NCI-H1417 treated with DMSO at 0.1 percent for 48 hours (cell line): ENCODE results near the gene SPTB.

ENCODE experiments used
- DNase-seq: peaks from one replicate; lab custom pipeline; 2025; lab: John Stamatoyannopoulos, UW

The SPTB gene

DNA sequence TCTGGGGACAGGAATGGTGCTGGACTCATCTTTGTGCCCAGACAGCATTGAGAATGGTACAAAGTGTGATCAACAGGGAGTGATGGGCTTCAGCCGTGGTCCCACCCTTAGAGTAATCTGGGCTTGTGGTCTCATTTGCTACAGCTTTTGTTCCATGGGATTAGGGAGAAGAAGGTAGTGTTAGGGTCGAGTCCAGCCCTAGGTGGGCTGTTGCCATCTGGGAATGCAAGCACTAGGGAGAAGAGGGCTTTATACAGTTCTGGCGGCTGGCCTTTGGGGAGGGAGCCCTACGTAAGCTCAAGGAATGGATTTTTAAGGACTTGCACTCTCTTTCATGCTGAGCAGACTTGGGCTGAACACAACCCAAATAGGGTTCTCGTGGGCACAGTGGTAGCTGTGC, 170.6 kb downstream of the SPTB start:
- no peak for DNase-seq

DNA sequence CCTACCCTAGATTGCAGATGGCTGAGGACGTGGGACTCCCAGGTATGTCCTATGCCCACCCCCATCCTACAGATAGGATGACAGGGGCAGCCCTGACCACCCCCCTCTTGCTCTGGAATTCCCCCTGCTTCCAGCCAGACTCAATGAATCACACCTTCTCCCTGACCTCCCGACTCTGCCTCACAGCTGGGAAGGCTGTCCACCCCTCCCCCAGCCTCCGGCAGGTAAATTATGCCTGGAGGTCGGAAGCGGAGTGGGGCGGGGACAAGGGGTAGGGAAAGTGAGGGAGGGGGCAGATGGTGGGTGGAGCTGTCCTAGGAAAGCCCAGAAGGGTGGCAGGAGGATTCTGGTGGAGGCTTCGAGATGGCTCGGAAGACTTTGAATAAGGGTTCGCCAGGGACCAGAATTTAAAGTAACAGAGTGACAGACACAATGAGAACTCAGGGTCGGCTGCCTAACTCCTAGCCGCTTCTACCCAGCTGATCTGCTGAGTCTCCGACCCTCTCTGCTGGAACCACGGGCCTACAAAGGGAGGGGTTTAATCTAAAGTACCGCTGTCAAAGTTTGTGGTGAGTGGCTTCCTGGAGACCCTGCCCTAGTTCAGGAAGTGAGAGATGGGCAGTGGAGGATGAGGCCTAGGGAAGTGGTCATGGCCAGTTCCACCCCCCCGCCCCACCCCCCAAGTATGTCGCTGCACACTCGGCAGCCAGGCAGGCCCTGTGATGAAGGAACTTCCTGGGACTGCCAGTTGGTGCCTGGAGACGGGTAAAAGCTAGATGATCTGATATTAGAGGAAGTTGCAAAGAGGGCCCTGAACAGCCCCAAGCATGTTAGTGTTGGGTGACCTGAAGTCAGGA, 171.3 kb downstream of the SPTB start:
- DNase-seq = no peak

DNA sequence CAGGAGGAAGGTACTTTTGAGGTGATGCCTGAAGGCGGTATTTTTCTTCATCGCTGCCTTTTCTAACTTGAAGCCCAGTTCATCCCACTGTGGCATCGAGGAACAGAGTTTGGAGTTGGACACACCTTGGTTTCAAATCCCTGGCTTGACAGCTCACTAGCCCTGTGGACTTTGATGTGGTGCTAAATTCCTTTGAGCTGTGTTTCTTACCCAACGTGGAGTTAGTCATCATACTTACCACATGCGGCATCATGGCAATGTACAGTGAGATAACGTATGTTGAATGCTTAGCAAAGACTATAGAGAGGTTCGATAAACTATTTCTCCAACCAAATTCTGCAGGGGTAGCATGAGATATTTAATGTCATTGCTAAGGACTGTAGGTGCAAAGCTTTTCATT, 172.0 kb downstream of the SPTB start:
- DNase-seq = no peak

DNA sequence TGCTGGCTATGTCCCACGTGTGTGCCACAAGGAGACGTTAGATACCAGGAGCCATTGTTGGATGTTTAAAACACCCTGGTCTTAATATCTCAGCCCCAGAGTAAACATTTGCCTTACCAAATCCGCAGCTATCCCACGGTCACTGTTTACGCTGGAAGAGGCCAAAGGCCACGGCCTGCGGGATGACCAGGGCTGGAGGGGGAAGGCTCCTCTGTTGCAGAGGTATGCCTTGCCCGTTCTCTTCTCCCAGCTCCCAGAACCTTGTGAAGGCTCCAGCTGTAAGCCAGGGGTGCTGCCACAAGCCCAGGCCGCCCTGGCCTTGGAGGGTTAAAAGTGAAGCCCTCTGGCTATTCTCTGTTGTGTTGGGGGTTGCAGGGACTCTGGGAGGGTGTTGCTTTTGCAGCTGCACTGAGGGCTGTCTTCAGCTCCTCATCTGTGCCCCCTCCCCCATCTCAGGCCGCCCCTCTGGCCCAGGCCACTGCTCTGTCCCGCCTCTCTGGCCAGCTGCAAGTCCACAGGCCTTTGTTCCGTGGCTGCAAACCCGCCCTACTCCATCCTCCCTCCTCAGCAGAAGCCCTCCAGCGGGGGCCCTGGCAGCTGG, 173.0 kb downstream of the SPTB start:
- DNase-seq = no peak

DNA sequence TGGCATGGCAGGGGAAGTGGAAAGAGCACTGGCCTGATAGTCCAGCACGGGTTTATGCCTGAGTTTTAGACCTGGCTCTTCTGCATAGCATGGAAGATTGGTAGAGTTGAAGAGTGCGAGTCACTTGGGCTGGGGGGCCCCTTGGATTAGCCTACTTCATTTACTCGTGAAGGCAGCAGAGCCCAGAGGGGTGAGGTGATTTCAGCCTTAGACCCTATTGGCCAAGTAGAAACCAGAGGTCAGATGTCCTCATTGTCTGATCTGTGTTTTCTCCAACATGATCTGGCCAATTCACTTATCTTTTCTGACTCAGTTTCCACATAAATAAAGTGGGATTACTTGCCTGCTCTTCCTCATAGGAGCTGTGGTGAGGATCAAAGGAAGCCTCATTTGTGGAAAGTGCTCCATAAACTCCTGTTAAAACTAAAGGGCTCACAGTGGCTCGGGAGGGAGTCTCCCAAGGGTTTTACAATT, 173.6 kb downstream of the SPTB start:
- no peak for DNase-seq

DNA sequence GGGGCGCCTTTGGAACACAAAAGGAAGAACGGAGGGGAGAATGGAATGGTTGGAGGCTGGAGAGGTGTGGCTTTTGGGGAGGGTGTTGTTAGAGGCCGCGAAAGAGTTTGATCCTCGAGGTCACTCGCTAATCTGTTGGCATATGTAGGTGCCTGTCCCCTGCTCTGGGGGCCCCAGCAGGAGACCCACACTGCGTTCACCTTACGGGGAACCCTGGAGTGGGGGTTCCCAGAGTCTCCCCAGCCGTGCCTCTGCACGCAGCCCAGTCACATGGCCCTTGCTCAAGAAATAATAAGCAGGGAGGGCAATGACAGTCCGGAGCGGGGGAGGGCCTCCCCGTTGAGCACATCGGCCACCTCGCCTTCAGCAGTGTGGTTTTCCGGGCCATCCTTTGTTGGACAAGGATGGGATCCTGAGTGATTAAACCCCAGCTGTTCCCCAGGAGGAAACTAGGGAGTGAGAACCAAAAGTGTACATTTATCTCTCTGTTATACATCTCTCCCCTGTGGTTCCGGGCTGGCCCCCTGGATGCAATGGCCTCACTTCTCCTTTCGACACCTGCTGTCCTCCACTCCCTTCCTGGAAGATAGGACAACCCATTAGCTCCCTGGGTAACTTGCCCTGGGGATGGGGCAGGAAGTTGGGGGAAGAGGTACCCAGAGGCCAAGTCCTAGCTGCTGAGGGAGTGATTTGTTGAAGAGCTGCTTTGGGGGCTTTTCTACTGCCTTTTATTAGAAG, 174.2 kb downstream of the SPTB start:
- no peak for DNase-seq

DNA sequence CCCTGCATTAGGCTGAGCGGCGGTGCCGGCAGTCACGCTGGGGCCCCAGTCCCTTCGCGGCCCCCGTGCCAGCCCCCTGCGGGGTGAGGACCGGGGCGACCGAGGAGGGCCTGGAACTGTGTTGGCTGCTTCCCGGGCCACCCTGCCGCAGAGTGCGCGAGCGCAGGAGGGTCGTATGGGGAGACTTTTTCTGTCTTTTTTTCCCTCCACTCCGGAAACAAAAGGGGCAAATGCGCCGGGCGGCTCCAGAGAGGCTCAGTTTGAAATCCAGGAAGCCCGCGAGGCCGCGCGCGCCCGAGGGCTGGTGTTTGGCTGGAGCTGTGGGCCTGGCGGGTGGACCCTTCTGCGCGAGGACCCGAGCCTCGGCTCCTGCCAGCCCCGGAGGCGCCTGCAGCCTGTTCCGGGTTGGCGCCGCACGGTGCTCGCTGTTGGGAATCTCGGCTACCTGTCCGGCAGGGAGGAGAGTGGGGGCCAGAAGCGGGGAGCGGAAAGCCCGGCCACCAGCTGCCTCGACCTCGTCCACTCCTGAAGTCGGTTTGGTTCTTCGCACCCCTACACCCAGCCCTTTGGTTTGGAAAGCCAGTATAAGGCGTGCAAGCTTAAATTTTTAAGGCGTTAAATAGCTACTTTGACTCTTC, 174.8 kb downstream of the SPTB start:
- no peak for DNase-seq

DNA sequence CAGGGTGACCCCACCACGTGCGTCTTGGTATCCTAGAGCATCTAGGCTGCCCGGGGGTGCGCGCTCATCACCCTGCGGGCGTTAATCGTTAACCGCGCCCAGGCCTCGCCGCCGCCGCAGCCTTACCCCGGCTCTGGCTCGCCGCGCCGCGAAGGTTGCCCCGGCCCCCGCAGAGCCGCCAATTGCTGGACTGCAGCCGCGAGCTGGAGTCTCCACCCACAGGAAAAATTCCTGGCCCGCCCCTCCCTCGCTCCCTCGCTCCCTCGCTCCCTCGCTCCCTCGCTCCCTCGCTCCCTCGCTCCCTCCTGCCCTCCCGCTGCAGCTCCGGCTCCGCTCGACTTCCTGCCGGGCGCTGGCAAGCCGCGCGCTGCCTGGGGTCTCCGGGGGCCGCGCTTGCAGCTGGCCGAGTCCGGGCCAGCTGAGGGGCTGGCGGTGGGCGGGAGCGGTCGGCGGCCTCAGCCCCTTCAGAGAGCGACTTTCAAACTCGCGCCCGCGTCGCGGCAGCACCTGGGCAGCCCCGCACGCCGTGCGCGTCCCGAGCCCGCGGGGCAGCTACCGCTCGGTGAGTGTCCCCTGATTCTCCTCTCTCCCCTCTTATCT, 175.5 kb downstream of the SPTB start, which contains the start of gene PLEKHG3:
Gene PLEKHG3 (plus strand): TSS at position 282 of the 600 bp plus-strand sequence. CDS start 23,208 bp downstream, outside the sequence.
- no peak for DNase-seq

DNA sequence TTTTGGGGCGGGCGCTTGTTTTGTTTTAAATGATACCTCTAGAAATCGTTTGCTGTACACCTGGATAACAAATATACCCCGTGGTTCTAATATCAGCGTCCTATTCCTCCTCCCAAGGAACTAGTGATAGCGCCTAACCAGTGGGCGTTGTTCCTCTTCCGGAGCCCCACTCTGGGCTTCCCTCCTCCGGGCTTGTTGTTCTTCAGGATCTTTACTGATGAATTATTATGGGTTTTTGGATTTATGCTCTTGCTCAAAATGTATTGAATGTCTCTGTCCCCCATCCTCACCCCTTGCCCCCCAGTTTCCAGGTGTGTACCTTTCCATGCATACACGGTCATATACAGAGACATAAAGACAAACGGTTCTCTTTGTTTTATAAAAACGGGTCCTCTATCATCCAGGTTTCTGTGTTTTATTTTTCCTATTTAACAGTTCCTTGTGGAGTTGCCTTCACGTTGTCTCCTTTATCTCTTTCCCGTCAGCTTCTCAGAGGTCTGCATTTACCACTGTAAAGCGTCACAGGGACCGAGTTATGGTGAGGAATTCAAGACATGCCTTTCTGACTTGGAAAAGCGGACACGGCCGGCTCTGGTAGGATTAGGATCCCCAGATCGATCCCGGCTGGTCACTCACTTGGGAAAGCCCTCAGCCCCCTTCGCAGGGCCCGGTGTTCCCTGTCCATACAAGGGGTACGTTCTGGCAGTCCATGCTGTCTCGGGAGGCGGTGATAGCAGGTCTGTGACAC, 176.1 kb downstream of the SPTB start:
- no peak for DNase-seq

DNA sequence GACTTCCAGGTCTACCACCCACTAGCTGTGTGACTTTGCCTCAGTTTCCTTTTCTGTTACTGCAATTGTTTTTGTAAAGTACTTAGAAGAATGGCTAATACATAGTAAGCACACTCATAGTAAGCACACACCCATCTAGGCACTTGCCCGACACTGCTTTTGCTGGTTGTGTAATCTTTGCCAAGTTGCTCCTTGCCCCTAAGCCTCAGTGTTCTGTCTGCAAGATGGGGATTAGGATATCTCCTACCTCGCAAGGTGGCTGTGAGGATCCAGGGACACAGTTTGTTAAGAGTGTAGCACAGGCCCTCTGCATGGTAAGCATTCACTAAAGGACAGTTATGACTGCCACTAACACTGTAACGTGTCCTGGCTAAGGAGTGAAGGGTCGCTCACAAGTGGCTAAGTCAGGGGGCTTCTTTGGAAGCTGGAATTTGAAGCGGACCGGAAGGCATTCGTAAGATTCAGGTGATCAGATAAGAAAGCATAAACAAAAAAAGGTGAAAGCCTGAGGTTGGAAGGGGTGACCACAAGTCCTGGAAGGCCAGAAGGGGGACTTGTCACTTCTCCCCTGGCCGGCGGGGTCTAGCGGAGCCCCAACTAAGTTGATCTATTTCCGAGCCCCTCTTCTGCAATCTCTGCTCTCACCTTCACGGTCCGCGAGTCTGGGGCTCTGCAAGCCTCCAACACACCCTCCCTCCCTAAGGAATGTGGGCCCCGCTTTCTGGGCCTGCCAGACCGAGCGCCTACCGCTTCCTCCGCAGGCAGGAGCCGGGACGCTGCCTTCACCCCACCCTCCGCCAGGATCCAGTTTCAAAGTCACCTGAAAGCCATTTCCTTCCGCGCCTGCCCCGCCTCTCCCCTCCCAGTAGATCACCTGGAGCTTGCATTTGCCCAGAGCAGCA, 177.0 kb downstream of the SPTB start:
- no peak for DNase-seq

DNA sequence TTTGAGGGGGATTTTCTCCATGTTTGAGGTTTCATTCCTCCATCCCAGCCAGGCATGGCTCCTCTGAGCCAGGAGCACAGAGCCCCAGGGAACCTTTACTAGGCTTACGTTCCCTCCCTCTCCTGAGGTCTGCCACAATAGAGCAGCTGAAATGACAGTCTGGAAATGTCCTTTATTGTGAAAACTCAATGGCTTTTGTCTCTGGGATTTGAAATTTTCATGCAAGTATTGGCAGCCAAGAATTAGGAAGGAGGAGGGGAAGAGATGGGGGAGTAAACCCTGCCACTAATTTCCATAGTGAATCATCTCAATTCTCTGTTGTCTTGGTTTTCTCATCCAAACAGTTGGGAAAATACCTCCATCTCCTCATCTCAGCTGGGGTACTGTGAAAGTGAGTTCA, 178.0 kb downstream of the SPTB start:
- DNase-seq = no peak

DNA sequence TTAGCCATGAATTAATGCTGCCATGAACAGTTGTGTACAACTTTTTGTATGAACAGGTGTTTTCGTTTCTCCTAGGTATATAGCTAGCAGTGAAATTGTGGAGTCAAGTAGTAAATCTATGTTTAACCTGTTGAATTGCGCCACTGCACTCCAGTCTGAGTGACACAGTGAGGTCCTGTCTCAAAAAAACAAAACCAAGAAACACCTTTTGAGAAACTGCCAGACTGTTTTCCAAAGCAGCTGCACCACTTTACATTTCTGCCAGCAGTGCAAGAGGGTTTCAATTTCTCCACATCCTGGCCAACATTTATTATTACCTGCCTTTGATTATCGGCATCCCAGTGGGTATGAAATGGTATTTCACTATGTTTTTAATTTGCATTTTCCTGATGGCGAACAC, 178.8 kb downstream of the SPTB start:
- DNase-seq = no peak

DNA sequence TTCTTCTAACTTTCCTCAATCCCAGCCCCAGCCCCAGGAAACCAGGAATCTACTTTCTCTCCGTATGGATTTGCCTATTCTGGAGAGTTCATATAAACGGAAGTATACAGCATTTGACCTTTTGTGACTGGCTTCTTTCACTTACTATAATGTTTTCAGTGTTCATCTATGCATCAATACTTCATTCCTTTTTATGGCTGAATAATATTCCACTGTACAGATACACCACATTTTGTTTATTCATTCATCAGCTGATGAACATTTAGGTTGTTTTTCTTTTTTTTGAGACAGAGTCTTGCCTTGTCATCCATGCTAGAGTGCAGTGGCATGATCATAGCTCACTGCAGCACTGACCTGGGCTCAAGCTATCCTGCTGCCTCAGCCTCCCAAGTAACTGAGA, 179.4 kb downstream of the SPTB start:
- no peak for DNase-seq

DNA sequence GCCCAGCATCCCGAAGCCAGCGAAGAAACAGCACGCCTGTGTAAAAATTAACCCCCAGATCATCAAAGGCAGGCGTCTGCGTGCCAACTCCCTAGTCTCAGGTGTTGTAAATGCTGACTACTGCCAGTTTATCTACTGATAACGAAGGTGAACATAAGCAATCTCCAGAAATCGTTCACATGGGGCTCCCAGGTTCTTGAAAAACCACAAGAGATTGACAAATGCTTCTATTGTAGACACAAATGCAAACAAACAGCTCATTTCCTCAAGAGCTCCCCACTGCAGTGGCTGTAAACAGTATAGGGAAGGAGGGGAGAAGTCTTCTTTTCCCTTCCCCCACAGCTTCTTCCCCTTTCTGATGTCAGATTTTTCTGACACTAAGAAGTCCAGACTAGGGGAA, 180.8 kb downstream of the SPTB start:
- no peak for DNase-seq

DNA sequence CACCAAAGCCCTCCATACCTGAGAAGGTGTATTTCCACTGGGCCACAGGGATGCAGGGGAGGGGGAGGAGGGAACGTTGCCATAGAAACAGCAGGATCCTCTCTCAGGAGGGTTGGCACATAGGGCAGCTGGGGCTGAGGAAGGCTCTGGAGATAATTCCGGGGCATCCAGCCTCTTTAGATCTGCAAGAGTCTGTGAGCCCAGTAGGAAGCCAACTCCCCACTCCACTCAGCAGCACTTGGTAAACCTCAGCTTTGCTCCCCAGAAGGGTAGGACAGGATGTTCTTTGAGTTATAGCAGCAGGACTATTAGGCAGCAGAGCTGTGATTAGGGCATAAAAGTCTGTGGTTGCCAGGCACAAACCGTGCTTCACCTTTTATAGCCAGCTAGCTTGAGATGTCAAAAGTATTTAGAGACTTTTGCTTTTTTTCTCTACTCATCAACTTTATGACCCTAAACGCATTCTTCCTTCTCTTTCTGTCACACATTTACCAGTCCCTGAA, 183.3 kb downstream of the SPTB start:
- DNase-seq = no peak
